ENCODE results near the gene ETV6.

- TF ChIP-seq CTCF (IDR thresholded peaks at IDR 0.05) (no peak), POLR2A (IDR thresholded peaks at IDR 0.05) (no peak)
These were observed 99.4 kb downstream of the ETV6 start for GRCh38 chr12:11748903-11749302.

All from lower leg skin (tissue), 3 donors.